ENCODE results near the gene ATOH7.
A peak's percentile ranks its signal among the peaks of the same experiment; 100 is the strongest.
"Not testable (repeated sequence)": the region's sequence is repeated elsewhere in the genome, so short reads cannot be mapped to it uniquely, and the experiment has no call there.

Gene ATOH7

GRCh38 chr10:68235581-68235980 is 3.7 kb upstream of the ATOH7 start:
- no peak for DNase-seq

GRCh38 chr10:68235111-68235510 is 3.2 kb upstream of the ATOH7 start:
- DNase-seq = no peak

GRCh38 chr10:68233046-68233445 is 1.1 kb upstream of the ATOH7 start:
- DNase-seq = no peak

- DNase-seq = peak; percentile 72
These were observed 652 bp downstream of the ATOH7 start for GRCh38 chr10:68231106-68231816.

GRCh38 chr10:68230268-68230667 is 1.6 kb downstream of the ATOH7 start:
- no peak for DNase-seq

- DNase-seq = no peak
These were observed 7.1 kb downstream of the ATOH7 start for GRCh38 chr10:68224810-68225209.

- no peak for DNase-seq
These were observed 8.3 kb downstream of the ATOH7 start for GRCh38 chr10:68223535-68224165.

- DNase-seq = no peak
These were observed 9.5 kb downstream of the ATOH7 start for GRCh38 chr10:68222391-68222790.

- no peak for DNase-seq
These were observed 10.7 kb downstream of the ATOH7 start for GRCh38 chr10:68221196-68221595.

GRCh38 chr10:68218786-68219185 is 13.1 kb downstream of the ATOH7 start:
- DNase-seq = no peak

- DNase-seq = no peak
These were observed 19.1 kb downstream of the ATOH7 start for GRCh38 chr10:68212721-68213352.

GRCh38 chr10:68211669-68212068 is 20.2 kb downstream of the ATOH7 start:
- DNase-seq = no peak

- peak; percentile 45 for DNase-seq
These were observed 23.4 kb downstream of the ATOH7 start for GRCh38 chr10:68208424-68209042.

- no peak for DNase-seq
These were observed 29.0 kb downstream of the ATOH7 start for GRCh38 chr10:68202960-68203353.

- DNase-seq = no peak
These were observed 35.2 kb downstream of the ATOH7 start for GRCh38 chr10:68196701-68197100.

- DNase-seq = not testable (repeated sequence)
These were observed 36.1 kb downstream of the ATOH7 start for GRCh38 chr10:68195776-68196175.

- DNase-seq = no peak
These were observed 37.6 kb downstream of the ATOH7 start for GRCh38 chr10:68194290-68194689.

GRCh38 chr10:68192113-68192512 is 39.8 kb downstream of the ATOH7 start:
- DNase-seq = no peak

- no peak for DNase-seq
These were observed 43.1 kb downstream of the ATOH7 start for GRCh38 chr10:68188835-68189234.

- DNase-seq = no peak
These were observed 46.8 kb downstream of the ATOH7 start for GRCh38 chr10:68185085-68185484.

- DNase-seq = peak; percentile 34
These were observed 47.4 kb downstream of the ATOH7 start for GRCh38 chr10:68184546-68184945.

All from left hindlimb (tissue), 1 donor.